A673 (cell line): ENCODE data around the gene EAPP. TPM values are rescaled to one million over a fixed set of nuclear protein-coding genes. Genes with fewer than 3 reads are reported as not detected.

ENCODE experiments used
- BruUV-seq: library from RNA; stranded (reverse); fragments of 400-500 nt; replicated peaks from 2 replicates; lab custom pipeline; 2021; lab: Mats Ljungman, UMichigan
- CTCF ChIA-PET: fragments of 300-600 bp; sonication (Branson Sonifier 250); formaldehyde crosslinking; loops from one replicate; lab custom pipeline; 2022; ENCODE audit warnings: antibody characterized with exemption; lab: Charles Lee
- POLR2A ChIA-PET: fragments of 300-600 bp; sonication (Branson Sonifier 250); formaldehyde crosslinking; loops from one replicate; lab custom pipeline; 2022; ENCODE audit warnings: antibody characterized with exemption; ENCODE audit not compliant: low non-redundant PET; lab: Charles Lee
- DNase-seq: peaks from one replicate; pipeline ENCODE4 v3.0.0-alpha.2; 2015; ENCODE audit warnings: low spot score
- H3K27ac ChIP-seq: fragments of 200-600 bp; sonication (generic); 2 replicates; pipeline ENCODE4 v1.5.1; 2016; ENCODE audit warnings: mixed run types, low read depth, mild to moderate bottlenecking, mixed read lengths, antibody characterized with exemption, low read length; ENCODE audit not compliant: poor library complexity, severe bottlenecking
- H3K27me3 ChIP-seq: fragments of 200-600 bp; sonication (generic); replicated peaks from 2 replicates; pipeline ENCODE4 v1.6.1; 2017; ENCODE audit warnings: mixed run types, low read depth, mild to moderate bottlenecking, mixed read lengths, antibody characterized with exemption, low read length; ENCODE audit not compliant: insufficient read depth, poor library complexity
- H3K36me3 ChIP-seq: fragments of 200-600 bp; sonication (generic); 2 replicates; pipeline ENCODE4 v1.6.1; 2016; ENCODE audit warnings: mixed run types, mild to moderate bottlenecking, mixed read lengths, antibody characterized with exemption, low read length; ENCODE audit not compliant: insufficient read depth, poor library complexity, severe bottlenecking
- H3K4me1 ChIP-seq: fragments of 200-600 bp; sonication (generic); 2 replicates; pipeline ENCODE4 v1.6.1; 2017; ENCODE audit warnings: mixed run types, mild to moderate bottlenecking, mixed read lengths, antibody characterized with exemption, low read length; ENCODE audit not compliant: insufficient read depth, poor library complexity, severe bottlenecking
- H3K4me3 ChIP-seq: fragments of 200-600 bp; sonication (generic); 2 replicates; pipeline ENCODE4 v1.5.1; 2016; ENCODE audit warnings: low read depth, mixed run types, mild to moderate bottlenecking, mixed read lengths, low read length; ENCODE audit not compliant: poor library complexity, severe bottlenecking
- H3K9me3 ChIP-seq: fragments of 200-600 bp; sonication (generic); 2 replicates; pipeline ENCODE4 v1.6.1; 2016; ENCODE audit warnings: mixed run types, low read depth, mild to moderate bottlenecking, mixed read lengths, antibody characterized with exemption, low read length; ENCODE audit not compliant: poor library complexity, severe bottlenecking
- EZH2 ChIP-seq: fragments of 200-600 bp; sonication (generic); IDR thresholded peaks from 2 replicates; pipeline ENCODE4 v1.6.1; 2017; ENCODE audit warnings: borderline replicate concordance, low read depth, mild to moderate bottlenecking, mixed read lengths, antibody characterized with exemption, low read length; ENCODE audit not compliant: poor library complexity, severe bottlenecking
- intact Hi-C: fragments of 100-400 bp; cut with micrococcal nuclease; formaldehyde crosslinking; loops from one replicate; pipeline ENCODE4 v1.10.0; 2022; ENCODE audit not compliant: unreplicated experiment
- total RNA-seq: library from RNA; stranded (reverse); gene quantifications from 2 replicates; pipeline ENCODE4 v1.2.3, GENCODE V29; 2021
- TF ChIP-seq, protein P1 (sequence below): fragments of 300-800, 200-600 bp; sonication (generic); conservative IDR thresholded peaks from 2 replicates; pipeline ENCODE4 v1.5.1; 2017; ENCODE audit warnings: low read depth, mild to moderate bottlenecking, antibody characterized with exemption, low read length, moderate library complexity, mixed read lengths

The EAPP gene
- total RNA-seq, 1 experiment from 2014 or later, result 33.1 TPM

GRCh38 chr14:34472706-34473279, 66.7 kb downstream of the EAPP start:
- no peaks in the 10 kb centered on the region for H3K4me1 ChIP-seq
- POLR2A ChIA-PET, result no interaction called here
- H3K36me3 ChIP-seq, result no peaks in the 10 kb centered on the region
- DNase-seq, result no peak
- no peaks in the 10 kb centered on the region for H3K9me3 ChIP-seq
- no peak overlapping the region for H3K27ac ChIP-seq
- no TSS peak for BruUV-seq
- TF ChIP-seq EZH2, result no peak
- TF ChIP-seq, protein P1, sequence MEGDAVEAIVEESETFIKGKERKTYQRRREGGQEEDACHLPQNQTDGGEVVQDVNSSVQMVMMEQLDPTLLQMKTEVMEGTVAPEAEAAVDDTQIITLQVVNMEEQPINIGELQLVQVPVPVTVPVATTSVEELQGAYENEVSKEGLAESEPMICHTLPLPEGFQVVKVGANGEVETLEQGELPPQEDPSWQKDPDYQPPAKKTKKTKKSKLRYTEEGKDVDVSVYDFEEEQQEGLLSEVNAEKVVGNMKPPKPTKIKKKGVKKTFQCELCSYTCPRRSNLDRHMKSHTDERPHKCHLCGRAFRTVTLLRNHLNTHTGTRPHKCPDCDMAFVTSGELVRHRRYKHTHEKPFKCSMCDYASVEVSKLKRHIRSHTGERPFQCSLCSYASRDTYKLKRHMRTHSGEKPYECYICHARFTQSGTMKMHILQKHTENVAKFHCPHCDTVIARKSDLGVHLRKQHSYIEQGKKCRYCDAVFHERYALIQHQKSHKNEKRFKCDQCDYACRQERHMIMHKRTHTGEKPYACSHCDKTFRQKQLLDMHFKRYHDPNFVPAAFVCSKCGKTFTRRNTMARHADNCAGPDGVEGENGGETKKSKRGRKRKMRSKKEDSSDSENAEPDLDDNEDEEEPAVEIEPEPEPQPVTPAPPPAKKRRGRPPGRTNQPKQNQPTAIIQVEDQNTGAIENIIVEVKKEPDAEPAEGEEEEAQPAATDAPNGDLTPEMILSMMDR, result no peak
- CTCF ChIA-PET, result no interaction called here
- H3K27me3 ChIP-seq, result no peaks in the 10 kb centered on the region
- intact Hi-C loops, result no loop called here
- no peak overlapping the region for H3K4me3 ChIP-seq

GRCh38 chr14:34470319-34470718, 69.2 kb downstream of the EAPP start:
- ChIA-PET POLR2A (no interaction called here), CTCF (no interaction called here)
- TF ChIP-seq EZH2, result no peak
- TF ChIP-seq, protein P1, result no peak
- no peak for DNase-seq
- Histone ChIP-seq H3K27me3 (no peaks in the 10 kb centered on the region), H3K4me3 (no peak overlapping the region), H3K4me1 (peaks cover 9% of the 10 kb centered on the region), H3K9me3 (no peaks in the 10 kb centered on the region), H3K36me3 (no peaks in the 10 kb centered on the region), H3K27ac (no peak overlapping the region)
- intact Hi-C loops, result no loop called here
- BruUV-seq, result no TSS peak

- Histone ChIP-seq H3K9me3 (no peaks in the 10 kb centered on the region), H3K4me3 (no peak overlapping the region), H3K4me1 (peaks cover 22% of the 10 kb centered on the region), H3K27ac (no peak overlapping the region), H3K27me3 (no peaks in the 10 kb centered on the region), H3K36me3 (no peaks in the 10 kb centered on the region)
- intact Hi-C loops, result no loop called here
- POLR2A ChIA-PET, result interaction anchor here (0.6 kb wide), 1 partner anchor 83 kb away, joined by 3 read pairs; no protein-coding TSS in a partner anchor
- no TSS peak for BruUV-seq
- no peak for DNase-seq
- CTCF ChIA-PET, result no interaction called here
- TF ChIP-seq, protein P1, result no peak
- no peak for TF ChIP-seq EZH2
Observed at GRCh38 chr14:34466691-34467090, 72.8 kb downstream of the EAPP start.

Other genes starting within 250 kb of the EAPP start
- 20.2 and 20.9 TPM in 2 replicates for gene SPTSSA, start 77.5 kb downstream of the EAPP start, total RNA-seq
- 64.2 and 67.5 TPM in 2 replicates for gene SNX6, start 90.4 kb upstream of the EAPP start, total RNA-seq
- 89.4 and 92.7 TPM in 2 replicates for gene CFL2, start 174.9 kb upstream of the EAPP start, total RNA-seq